SK-N-SH (cell line): Measurements from ENCODE around the gene ZCCHC3.

Experiments used
- FOXM1 ChIP-seq: IDR thresholded peaks from 2 replicates; pipeline ENCODE4 v1.4.0; 2012; ENCODE audit warnings: low read depth, mild to moderate bottlenecking
- GABPA ChIP-seq: IDR thresholded peaks from 2 replicates; pipeline ENCODE4 v1.4.0; 2012; ENCODE audit warnings: low read depth, mild to moderate bottlenecking
- GATA2 ChIP-seq: sonication (generic); formaldehyde crosslinking; IDR thresholded peaks from 2 replicates; pipeline ENCODE4 v1.5.0; 2020; ENCODE audit warnings: mild to moderate bottlenecking, missing genetic modification reagents
- MXI1 ChIP-seq: IDR thresholded peaks from 2 replicates; pipeline ENCODE4 v1.6.1; 2012; ENCODE audit warnings: mild to moderate bottlenecking, low read depth, low read length, improper control_type of control experiment
- NRF1 ChIP-seq: IDR thresholded peaks from 2 replicates; pipeline ENCODE4 v1.6.1; 2012; ENCODE audit warnings: low read depth, mild to moderate bottlenecking, low read length
- POLR2AphosphoS5 ChIP-seq: IDR thresholded peaks from 2 replicates; pipeline ENCODE4 v1.6.1; 2012; ENCODE audit warnings: low read depth, low read length
- RFX5 ChIP-seq: IDR thresholded peaks from 2 replicates; pipeline ENCODE4 v1.6.1; 2012; ENCODE audit warnings: mild to moderate bottlenecking, improper control_type of control experiment, low read length
- SMC3 ChIP-seq: IDR thresholded peaks from 2 replicates; pipeline ENCODE4 v1.6.1; 2012; ENCODE audit warnings: low read depth, low read length, improper control_type of control experiment
- TEAD4 ChIP-seq: IDR thresholded peaks from 2 replicates; pipeline ENCODE4 v1.4.0; 2012; ENCODE audit warnings: mild to moderate bottlenecking, borderline replicate concordance; ENCODE audit not compliant: insufficient read depth
- TF ChIP-seq, protein P1 (sequence below): fragments of 200-600 bp; sonication (generic); IDR thresholded peaks from 2 replicates; pipeline ENCODE4 v1.6.1; 2017; ENCODE audit warnings: antibody characterized with exemption, mild to moderate bottlenecking, moderate library complexity
- TF ChIP-seq, protein P2 (sequence below): IDR thresholded peaks from 2 replicates; pipeline ENCODE4; 2012
- TF ChIP-seq, protein P3 (sequence below): fragments of 150-350 bp; IDR thresholded peaks from 2 replicates; pipeline ENCODE4 v1.6.1; 2017; ENCODE audit warnings: antibody characterized with exemption, low read length, low read depth, borderline replicate concordance
- TF ChIP-seq, protein P4 (sequence below): IDR thresholded peaks from 2 replicates; pipeline ENCODE4 v1.4.0; 2012; ENCODE audit warnings: low read depth

DNA sequence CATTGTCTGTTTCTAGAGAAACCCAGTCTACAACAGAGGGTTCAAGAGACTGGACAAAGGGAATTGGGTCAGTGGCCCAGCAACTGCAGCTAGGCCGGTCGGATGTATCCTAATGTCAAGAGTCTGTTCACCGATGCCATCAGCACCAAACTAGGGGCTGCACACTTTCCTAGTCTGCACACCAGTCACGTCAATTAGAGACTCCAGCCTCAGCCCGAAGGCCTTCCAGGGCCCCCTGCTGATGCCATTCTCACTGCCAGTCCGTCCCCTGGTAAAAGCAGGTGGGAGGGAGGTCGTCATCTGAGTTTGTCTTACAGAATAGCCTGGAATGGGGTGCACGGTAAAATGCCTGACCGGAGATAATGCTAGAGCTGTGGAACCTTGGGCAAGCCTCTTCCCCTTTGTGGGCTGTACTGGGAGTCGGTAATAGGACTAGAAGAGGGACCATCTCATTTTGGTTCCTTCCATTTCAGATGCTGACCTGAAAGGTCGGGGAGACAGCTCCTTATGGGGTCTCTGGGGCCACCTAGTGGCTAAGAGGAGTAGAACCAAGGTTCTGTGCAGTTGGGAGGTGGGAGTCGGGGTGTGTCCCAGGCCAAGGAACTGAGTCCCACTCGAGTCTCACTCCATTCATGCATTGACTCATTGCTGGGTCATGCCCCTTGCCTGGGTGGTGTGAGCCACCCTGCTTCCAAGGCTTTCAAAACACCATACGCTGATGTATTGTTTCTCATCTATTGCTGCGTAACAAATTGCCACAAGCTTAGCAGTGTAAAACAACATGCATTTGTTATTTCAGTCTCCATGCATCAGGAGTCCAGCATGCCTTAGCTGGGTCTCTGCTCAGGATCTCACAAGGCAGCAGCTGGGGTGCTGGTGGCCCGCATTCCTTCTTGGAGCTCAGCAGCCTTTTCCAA lies 33.1 kb downstream of the ZCCHC3 start:
- no peak for TF ChIP-seq MXI1
- no peak for TF ChIP-seq TEAD4
- TF ChIP-seq, protein P1, sequence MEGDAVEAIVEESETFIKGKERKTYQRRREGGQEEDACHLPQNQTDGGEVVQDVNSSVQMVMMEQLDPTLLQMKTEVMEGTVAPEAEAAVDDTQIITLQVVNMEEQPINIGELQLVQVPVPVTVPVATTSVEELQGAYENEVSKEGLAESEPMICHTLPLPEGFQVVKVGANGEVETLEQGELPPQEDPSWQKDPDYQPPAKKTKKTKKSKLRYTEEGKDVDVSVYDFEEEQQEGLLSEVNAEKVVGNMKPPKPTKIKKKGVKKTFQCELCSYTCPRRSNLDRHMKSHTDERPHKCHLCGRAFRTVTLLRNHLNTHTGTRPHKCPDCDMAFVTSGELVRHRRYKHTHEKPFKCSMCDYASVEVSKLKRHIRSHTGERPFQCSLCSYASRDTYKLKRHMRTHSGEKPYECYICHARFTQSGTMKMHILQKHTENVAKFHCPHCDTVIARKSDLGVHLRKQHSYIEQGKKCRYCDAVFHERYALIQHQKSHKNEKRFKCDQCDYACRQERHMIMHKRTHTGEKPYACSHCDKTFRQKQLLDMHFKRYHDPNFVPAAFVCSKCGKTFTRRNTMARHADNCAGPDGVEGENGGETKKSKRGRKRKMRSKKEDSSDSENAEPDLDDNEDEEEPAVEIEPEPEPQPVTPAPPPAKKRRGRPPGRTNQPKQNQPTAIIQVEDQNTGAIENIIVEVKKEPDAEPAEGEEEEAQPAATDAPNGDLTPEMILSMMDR: peak; percentile 90
- TF ChIP-seq GABPA: no peak
- no peak for TF ChIP-seq GATA2 (CRISPR knock-in tag)
- TF ChIP-seq NRF1: 0 out of 2 replicates have a peak, but pooled peaks have one; percentile 6
- TF ChIP-seq, protein P2, sequence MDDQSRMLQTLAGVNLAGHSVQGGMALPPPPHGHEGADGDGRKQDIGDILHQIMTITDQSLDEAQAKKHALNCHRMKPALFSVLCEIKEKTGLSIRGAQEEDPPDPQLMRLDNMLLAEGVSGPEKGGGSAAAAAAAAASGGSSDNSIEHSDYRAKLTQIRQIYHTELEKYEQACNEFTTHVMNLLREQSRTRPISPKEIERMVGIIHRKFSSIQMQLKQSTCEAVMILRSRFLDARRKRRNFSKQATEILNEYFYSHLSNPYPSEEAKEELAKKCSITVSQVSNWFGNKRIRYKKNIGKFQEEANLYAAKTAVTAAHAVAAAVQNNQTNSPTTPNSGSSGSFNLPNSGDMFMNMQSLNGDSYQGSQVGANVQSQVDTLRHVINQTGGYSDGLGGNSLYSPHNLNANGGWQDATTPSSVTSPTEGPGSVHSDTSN: no peak
- no peak for TF ChIP-seq FOXM1
- TF ChIP-seq, protein P3, sequence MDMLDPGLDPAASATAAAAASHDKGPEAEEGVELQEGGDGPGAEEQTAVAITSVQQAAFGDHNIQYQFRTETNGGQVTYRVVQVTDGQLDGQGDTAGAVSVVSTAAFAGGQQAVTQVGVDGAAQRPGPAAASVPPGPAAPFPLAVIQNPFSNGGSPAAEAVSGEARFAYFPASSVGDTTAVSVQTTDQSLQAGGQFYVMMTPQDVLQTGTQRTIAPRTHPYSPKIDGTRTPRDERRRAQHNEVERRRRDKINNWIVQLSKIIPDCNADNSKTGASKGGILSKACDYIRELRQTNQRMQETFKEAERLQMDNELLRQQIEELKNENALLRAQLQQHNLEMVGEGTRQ: no peak
- TF ChIP-seq RFX5: no peak
- TF ChIP-seq, protein P4, sequence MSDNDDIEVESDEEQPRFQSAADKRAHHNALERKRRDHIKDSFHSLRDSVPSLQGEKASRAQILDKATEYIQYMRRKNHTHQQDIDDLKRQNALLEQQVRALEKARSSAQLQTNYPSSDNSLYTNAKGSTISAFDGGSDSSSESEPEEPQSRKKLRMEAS: no peak
- no peak for TF ChIP-seq POLR2AphosphoS5
- TF ChIP-seq SMC3: peak; percentile 74
